Measurements from ENCODE around the gene TTC9.

TTC9 gene

DNA sequence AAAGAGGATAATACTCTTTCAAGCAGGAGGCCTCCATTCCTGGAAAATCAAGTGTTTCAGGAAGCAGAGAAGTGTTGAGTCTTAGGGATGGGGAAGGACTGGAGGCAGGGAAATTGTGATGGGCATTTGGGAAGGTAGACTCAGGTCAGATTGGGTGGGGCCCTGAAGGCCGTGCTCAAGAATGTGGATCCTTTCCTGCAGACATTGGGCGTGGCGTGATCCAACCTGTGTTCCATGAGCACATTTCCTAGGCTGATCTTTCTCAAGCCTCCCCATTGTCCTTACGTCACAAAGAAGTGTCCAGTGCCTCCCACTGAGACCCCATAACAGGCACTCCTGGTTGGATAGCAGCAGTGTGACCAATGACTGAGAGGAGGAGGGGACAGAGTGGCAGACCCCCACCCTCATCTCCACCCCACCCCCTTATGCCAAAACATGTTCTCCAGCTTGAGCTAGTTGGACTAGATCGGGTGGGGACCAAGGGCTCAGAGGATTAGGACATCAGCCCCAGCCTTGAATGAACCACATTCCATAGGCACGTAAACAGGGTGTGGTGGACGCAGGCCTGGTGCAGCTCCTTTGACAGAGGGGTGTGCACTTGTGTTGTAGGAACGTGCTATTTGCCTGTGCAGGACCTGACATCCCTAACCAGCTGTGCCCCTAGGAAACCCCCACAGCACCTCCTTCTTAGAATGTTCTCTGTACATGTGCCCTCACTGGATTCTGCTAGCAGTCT lies 76.8 kb downstream of the TTC9 start:
- DNase-seq: no peak

DNA sequence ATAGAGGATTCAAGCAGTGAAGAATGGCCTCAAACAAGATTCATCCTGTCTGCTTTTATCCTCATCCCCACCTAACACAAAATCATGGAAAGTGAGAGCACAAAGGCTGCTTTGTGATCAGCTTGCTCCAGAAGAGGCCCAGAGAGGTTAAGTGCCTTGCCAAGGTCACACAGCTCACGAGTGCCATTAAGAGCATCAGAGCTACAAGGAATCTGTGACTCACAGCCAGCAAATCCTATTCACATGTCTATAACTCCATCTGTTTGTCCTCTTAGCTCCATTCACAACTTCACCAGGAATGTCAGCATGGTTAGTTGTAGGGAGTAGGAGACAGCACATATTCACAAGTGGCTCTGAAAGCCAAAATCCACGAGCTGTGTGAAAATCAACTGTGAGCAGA lies 79.8 kb downstream of the TTC9 start:
- DNase-seq: no peak

- no peak for DNase-seq
Observed at GRCh38 chr14:70722418-70722817, 80.7 kb downstream of the TTC9 start.

GRCh38 chr14:70723276-70723675 lies 81.6 kb downstream of the TTC9 start:
- no peak for DNase-seq

DNA sequence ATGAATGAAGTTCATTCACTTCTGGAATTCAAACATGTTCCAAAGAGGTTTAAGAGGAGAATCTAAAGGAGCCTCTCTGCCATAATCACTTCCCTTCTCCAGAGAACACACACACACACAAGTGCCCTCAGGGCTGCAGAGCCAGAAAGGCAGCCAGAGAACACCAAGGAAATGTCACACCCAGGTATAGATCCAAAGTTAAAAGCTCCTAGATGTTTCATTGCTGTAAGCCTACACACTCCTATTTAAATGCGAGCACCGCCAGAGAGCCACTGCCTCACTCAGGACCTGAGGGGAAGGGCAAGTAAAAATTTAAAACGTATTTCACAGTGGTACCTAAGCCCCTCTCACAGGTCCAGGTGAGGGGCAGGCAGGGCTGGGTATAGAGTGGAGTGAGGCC lies 82.4 kb downstream of the TTC9 start:
- no peak for DNase-seq

GRCh38 chr14:70724944-70725343 lies 83.2 kb downstream of the TTC9 start:
- DNase-seq: no peak
